ENCODE results near the gene GLOD5. TPM values are rescaled to one million over a fixed set of nuclear protein-coding genes. Genes with fewer than 3 reads are reported as not detected.

Gene GLOD5
- total and polyA plus RNA-seq, 9 of the 15 experiments (the other 6 are each of a cell fraction or from before 2014, with no cell fraction given): 0.27 to 4.4 (median 2.2) TPM

DNA sequence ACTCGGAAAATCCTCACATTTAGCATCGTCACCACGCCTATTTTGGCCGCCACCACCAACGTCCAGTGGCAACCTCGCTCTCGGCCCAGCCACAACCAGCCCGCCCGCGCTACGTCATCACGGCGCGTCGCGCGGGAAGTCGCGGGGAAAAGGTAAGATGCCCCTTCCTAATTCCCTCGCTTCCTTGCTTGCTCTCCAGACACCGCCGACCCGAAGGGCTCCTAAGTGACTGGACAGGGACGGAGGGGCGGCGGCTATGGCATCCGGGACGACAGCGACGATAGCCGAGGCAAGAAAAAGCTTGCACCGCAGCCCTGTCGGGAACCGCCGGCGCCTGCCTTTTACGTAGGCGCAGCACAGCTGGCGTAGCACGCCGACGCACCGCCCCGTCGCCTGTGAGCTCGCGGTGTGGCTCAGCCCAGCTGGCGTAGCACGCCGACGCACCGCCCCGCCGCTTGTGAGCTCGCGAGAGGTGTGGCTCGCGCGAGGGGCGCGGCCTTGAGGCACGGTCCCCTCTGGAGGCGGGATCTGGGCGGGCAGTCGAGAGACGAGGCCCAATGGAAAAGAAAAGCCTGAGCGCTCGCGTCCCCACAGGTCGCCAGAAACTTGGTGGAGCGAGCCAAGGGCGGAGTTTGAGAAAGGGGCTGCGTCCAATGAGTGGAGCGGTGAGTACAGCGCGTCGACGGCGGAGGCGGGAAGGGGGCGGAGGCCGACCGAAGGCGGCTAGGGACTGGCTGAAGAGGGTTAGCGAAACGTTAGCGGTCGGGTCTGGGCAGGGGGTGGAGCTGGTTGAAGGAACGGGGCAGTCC lies 39.9 kb downstream of the GLOD5 start, which contains the start of gene HDAC6 (continued):
- TF ChIP-seq GTF2F1 (IDR thresholded peaks at IDR 0.05; ENCODE audit: low read depth, low read length) (no peak), ZNF184 (CRISPR knock-in tag; IDR thresholded peaks at IDR 0.05) (no peak), PYGO2 (tag; IDR thresholded peaks at IDR 0.05) (no peak), FOXJ2 (tag; IDR thresholded peaks at IDR 0.05) (no peak), PHB2 (IDR thresholded peaks at IDR 0.05; ENCODE audit: low read depth) (no peak), KLF1 (tag; IDR thresholded peaks at IDR 0.05) (no peak), ZNF347 (CRISPR knock-in tag; IDR thresholded peaks at IDR 0.05; ENCODE audit: low read depth) (no peak), SMARCC2 (IDR thresholded peaks at IDR 0.05; ENCODE audit: low read depth) (no peak), ZNF324 (CRISPR knock-in tag; IDR thresholded peaks at IDR 0.05) (no peak)
- TF ChIP-seq, protein P1, sequence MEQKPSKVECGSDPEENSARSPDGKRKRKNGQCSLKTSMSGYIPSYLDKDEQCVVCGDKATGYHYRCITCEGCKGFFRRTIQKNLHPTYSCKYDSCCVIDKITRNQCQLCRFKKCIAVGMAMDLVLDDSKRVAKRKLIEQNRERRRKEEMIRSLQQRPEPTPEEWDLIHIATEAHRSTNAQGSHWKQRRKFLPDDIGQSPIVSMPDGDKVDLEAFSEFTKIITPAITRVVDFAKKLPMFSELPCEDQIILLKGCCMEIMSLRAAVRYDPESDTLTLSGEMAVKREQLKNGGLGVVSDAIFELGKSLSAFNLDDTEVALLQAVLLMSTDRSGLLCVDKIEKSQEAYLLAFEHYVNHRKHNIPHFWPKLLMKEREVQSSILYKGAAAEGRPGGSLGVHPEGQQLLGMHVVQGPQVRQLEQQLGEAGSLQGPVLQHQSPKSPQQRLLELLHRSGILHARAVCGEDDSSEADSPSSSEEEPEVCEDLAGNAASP (IDR thresholded peaks at IDR 0.05): no peak
- TF ChIP-seq, protein P2, sequence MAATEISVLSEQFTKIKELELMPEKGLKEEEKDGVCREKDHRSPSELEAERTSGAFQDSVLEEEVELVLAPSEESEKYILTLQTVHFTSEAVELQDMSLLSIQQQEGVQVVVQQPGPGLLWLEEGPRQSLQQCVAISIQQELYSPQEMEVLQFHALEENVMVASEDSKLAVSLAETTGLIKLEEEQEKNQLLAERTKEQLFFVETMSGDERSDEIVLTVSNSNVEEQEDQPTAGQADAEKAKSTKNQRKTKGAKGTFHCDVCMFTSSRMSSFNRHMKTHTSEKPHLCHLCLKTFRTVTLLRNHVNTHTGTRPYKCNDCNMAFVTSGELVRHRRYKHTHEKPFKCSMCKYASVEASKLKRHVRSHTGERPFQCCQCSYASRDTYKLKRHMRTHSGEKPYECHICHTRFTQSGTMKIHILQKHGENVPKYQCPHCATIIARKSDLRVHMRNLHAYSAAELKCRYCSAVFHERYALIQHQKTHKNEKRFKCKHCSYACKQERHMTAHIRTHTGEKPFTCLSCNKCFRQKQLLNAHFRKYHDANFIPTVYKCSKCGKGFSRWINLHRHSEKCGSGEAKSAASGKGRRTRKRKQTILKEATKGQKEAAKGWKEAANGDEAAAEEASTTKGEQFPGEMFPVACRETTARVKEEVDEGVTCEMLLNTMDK (IDR thresholded peaks at IDR 0.05; ENCODE audit: borderline replicate concordance, insufficient read depth, low read depth, low read length, poor library complexity, severe bottlenecking): no peak
- TF ChIP-seq, protein P3, sequence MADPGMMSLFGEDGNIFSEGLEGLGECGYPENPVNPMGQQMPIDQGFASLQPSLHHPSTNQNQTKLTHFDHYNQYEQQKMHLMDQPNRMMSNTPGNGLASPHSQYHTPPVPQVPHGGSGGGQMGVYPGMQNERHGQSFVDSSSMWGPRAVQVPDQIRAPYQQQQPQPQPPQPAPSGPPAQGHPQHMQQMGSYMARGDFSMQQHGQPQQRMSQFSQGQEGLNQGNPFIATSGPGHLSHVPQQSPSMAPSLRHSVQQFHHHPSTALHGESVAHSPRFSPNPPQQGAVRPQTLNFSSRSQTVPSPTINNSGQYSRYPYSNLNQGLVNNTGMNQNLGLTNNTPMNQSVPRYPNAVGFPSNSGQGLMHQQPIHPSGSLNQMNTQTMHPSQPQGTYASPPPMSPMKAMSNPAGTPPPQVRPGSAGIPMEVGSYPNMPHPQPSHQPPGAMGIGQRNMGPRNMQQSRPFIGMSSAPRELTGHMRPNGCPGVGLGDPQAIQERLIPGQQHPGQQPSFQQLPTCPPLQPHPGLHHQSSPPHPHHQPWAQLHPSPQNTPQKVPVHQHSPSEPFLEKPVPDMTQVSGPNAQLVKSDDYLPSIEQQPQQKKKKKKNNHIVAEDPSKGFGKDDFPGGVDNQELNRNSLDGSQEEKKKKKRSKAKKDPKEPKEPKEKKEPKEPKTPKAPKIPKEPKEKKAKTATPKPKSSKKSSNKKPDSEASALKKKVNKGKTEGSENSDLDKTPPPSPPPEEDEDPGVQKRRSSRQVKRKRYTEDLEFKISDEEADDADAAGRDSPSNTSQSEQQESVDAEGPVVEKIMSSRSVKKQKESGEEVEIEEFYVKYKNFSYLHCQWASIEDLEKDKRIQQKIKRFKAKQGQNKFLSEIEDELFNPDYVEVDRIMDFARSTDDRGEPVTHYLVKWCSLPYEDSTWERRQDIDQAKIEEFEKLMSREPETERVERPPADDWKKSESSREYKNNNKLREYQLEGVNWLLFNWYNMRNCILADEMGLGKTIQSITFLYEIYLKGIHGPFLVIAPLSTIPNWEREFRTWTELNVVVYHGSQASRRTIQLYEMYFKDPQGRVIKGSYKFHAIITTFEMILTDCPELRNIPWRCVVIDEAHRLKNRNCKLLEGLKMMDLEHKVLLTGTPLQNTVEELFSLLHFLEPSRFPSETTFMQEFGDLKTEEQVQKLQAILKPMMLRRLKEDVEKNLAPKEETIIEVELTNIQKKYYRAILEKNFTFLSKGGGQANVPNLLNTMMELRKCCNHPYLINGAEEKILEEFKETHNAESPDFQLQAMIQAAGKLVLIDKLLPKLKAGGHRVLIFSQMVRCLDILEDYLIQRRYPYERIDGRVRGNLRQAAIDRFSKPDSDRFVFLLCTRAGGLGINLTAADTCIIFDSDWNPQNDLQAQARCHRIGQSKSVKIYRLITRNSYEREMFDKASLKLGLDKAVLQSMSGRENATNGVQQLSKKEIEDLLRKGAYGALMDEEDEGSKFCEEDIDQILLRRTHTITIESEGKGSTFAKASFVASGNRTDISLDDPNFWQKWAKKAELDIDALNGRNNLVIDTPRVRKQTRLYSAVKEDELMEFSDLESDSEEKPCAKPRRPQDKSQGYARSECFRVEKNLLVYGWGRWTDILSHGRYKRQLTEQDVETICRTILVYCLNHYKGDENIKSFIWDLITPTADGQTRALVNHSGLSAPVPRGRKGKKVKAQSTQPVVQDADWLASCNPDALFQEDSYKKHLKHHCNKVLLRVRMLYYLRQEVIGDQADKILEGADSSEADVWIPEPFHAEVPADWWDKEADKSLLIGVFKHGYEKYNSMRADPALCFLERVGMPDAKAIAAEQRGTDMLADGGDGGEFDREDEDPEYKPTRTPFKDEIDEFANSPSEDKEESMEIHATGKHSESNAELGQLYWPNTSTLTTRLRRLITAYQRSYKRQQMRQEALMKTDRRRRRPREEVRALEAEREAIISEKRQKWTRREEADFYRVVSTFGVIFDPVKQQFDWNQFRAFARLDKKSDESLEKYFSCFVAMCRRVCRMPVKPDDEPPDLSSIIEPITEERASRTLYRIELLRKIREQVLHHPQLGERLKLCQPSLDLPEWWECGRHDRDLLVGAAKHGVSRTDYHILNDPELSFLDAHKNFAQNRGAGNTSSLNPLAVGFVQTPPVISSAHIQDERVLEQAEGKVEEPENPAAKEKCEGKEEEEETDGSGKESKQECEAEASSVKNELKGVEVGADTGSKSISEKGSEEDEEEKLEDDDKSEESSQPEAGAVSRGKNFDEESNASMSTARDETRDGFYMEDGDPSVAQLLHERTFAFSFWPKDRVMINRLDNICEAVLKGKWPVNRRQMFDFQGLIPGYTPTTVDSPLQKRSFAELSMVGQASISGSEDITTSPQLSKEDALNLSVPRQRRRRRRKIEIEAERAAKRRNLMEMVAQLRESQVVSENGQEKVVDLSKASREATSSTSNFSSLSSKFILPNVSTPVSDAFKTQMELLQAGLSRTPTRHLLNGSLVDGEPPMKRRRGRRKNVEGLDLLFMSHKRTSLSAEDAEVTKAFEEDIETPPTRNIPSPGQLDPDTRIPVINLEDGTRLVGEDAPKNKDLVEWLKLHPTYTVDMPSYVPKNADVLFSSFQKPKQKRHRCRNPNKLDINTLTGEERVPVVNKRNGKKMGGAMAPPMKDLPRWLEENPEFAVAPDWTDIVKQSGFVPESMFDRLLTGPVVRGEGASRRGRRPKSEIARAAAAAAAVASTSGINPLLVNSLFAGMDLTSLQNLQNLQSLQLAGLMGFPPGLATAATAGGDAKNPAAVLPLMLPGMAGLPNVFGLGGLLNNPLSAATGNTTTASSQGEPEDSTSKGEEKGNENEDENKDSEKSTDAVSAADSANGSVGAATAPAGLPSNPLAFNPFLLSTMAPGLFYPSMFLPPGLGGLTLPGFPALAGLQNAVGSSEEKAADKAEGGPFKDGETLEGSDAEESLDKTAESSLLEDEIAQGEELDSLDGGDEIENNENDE (IDR thresholded peaks at IDR 0.05; ENCODE audit: low read depth, low read length): no peak
